ENCODE results near the gene CCNY.

The CCNY gene

GRCh38 chr10:35607475-35608327 is 271.4 kb downstream of the CCNY start:
- no peak overlapping the region for H3K4me2 ChIP-seq
- no peak overlapping the region for H2AFZ ChIP-seq (ENCODE audit: low read depth)
- H3K27ac ChIP-seq, result no peak overlapping the region
- H3K4me3 ChIP-seq (IDR thresholded peaks at IDR 0.05; ENCODE audit: insufficient read depth, low read depth, low read length), result no peak overlapping the region
- TF ChIP-seq CTCF (conservative IDR thresholded peaks at IDR 0.05; ENCODE audit: low read depth, low read length), result no peak
- no peaks in the 10 kb centered on the region for H3K27me3 ChIP-seq (ENCODE audit: insufficient read depth, low read depth)
- H3K9ac ChIP-seq, result no peak overlapping the region
- H3K79me2 ChIP-seq (ENCODE audit: insufficient read depth, low read depth), result no peaks in the 10 kb centered on the region
- no peaks in the 10 kb centered on the region for H3K36me3 ChIP-seq (ENCODE audit: insufficient read depth)
- no peaks in the 10 kb centered on the region for H4K20me1 ChIP-seq (ENCODE audit: insufficient read depth)
- H3K4me1 ChIP-seq (ENCODE audit: low read depth, poor library complexity, severe bottlenecking), result no peaks in the 10 kb centered on the region

- no peaks in the 10 kb centered on the region for H3K36me3 ChIP-seq (ENCODE audit: insufficient read depth)
- H3K4me2 ChIP-seq, result no peak overlapping the region
- no peaks in the 10 kb centered on the region for H4K20me1 ChIP-seq (ENCODE audit: insufficient read depth)
- H3K4me3 ChIP-seq (IDR thresholded peaks at IDR 0.05; ENCODE audit: insufficient read depth, low read depth, low read length), result no peak overlapping the region
- no peak overlapping the region for H3K27ac ChIP-seq
- H3K27me3 ChIP-seq (ENCODE audit: insufficient read depth, low read depth), result no peaks in the 10 kb centered on the region
- no peak for TF ChIP-seq CTCF (conservative IDR thresholded peaks at IDR 0.05; ENCODE audit: low read depth, low read length)
- H3K79me2 ChIP-seq (ENCODE audit: insufficient read depth, low read depth), result no peaks in the 10 kb centered on the region
- no peaks in the 10 kb centered on the region for H3K4me1 ChIP-seq (ENCODE audit: low read depth, poor library complexity, severe bottlenecking)
- no peak overlapping the region for H2AFZ ChIP-seq (ENCODE audit: low read depth)
- H3K9ac ChIP-seq, result no peak overlapping the region
Observed at GRCh38 chr10:35608328-35608672, 272.0 kb downstream of the CCNY start.

GRCh38 chr10:35611750-35612149 is 275.4 kb downstream of the CCNY start:
- Histone ChIP-seq H3K36me3 (ENCODE audit: insufficient read depth) (no peaks in the 10 kb centered on the region), H3K4me3 (IDR thresholded peaks at IDR 0.05; ENCODE audit: insufficient read depth, low read depth, low read length) (no peak overlapping the region), H3K4me2 (no peak overlapping the region), H3K4me1 (ENCODE audit: low read depth, poor library complexity, severe bottlenecking) (no peaks in the 10 kb centered on the region), H3K9ac (no peak overlapping the region), H3K27ac (no peak overlapping the region), H3K27me3 (ENCODE audit: insufficient read depth, low read depth) (no peaks in the 10 kb centered on the region), H3K79me2 (ENCODE audit: insufficient read depth, low read depth) (no peaks in the 10 kb centered on the region), H4K20me1 (ENCODE audit: insufficient read depth) (no peaks in the 10 kb centered on the region), H2AFZ (ENCODE audit: low read depth) (no peak overlapping the region)
- no peak for TF ChIP-seq CTCF (conservative IDR thresholded peaks at IDR 0.05; ENCODE audit: low read depth, low read length)

- no peaks in the 10 kb centered on the region for H3K27me3 ChIP-seq (ENCODE audit: insufficient read depth, low read depth)
- H3K79me2 ChIP-seq (ENCODE audit: insufficient read depth, low read depth), result no peaks in the 10 kb centered on the region
- no peaks in the 10 kb centered on the region for H3K4me1 ChIP-seq (ENCODE audit: low read depth, poor library complexity, severe bottlenecking)
- H2AFZ ChIP-seq (ENCODE audit: low read depth), result no peak overlapping the region
- H3K36me3 ChIP-seq (ENCODE audit: insufficient read depth), result no peaks in the 10 kb centered on the region
- H3K4me2 ChIP-seq, result no peak overlapping the region
- H4K20me1 ChIP-seq (ENCODE audit: insufficient read depth), result no peaks in the 10 kb centered on the region
- no peak overlapping the region for H3K4me3 ChIP-seq (IDR thresholded peaks at IDR 0.05; ENCODE audit: insufficient read depth, low read depth, low read length)
- no peak overlapping the region for H3K9ac ChIP-seq
- no peak for TF ChIP-seq CTCF (conservative IDR thresholded peaks at IDR 0.05; ENCODE audit: low read depth, low read length)
- no peak overlapping the region for H3K27ac ChIP-seq
Observed at GRCh38 chr10:35612385-35613106, 276.2 kb downstream of the CCNY start.

Measured in KMS-11 (cell line).